Esophagus squamous epithelium (tissue), 5 donors: ENCODE data around the gene PXDC1. TPM values are rescaled to one million over a fixed set of nuclear protein-coding genes. Genes with fewer than 3 reads are reported as not detected.
A peak's percentile ranks its signal among the peaks of the same experiment; 100 is the strongest.

Source experiments
- DNase-seq: peaks from one replicate; lab custom pipeline; 2025; lab: John Stamatoyannopoulos, UW
- H3K27ac ChIP-seq, 4 donors: fragments of 200-600 bp; sonication (generic); one replicate each; pipeline ENCODE4 v1.5.1; 2016 to 2019; ENCODE audit warnings: mild to moderate bottlenecking in 1 of 4
- H3K27me3 ChIP-seq, 4 donors: fragments of 200-600 bp; sonication (generic); 1 replicate in 3 of 4; 2 replicates in 1 of 4; pipeline versions ENCODE4 v1.5.1 to v1.6.0; 2017 to 2021; ENCODE audit warnings: antibody characterized with exemption in 1 of 4
- H3K36me3 ChIP-seq, 3 donors: fragments of 200-600 bp; sonication (generic); one replicate each; pipeline ENCODE4 v1.5.1; 2016 to 2019
- H3K4me1 ChIP-seq, 3 donors: fragments of 200-600 bp; sonication (generic); one replicate each; pipeline ENCODE4 v1.5.1; 2017 to 2019
- H3K4me3 ChIP-seq, 4 donors: fragments of 200-600 bp; sonication (generic); 1 replicate in 3 of 4; 2 replicates in 1 of 4; pipeline ENCODE4 v1.5.1; 2016 to 2019; ENCODE audit warnings: mild to moderate bottlenecking in 2 of 4, moderate library complexity in 1 of 4
- H3K9me3 ChIP-seq, 3 donors: fragments of 200-600 bp; sonication (generic); one replicate each; pipeline ENCODE4 v1.5.1; 2016 to 2019
- CTCF ChIP-seq, 6 experiments: fragments of 450-650 bp in 4 of 6; fragments of 200-600 bp in 2 of 6; sonication (generic) in 2 of 6; IDR thresholded peaks; one replicate each; pipeline ENCODE4 v1.5.1; 2016 to 2019; ENCODE audit warnings: antibody characterized with exemption in 6 of 6, mild to moderate bottlenecking in 4 of 6, moderate library complexity in 4 of 6
- POLR2A ChIP-seq, 4 donors: fragments of 450-650 bp; IDR thresholded peaks; one replicate each; pipeline ENCODE4 v1.6.1; 2017; ENCODE audit warnings: antibody characterized with exemption in 4 of 4, mild to moderate bottlenecking in 4 of 4, moderate library complexity in 3 of 4
- WGBS, 2 donors: methylation state at CpG; one replicate each; pipeline ENCODE4 v1.1.5; 2018; 5-methylcytosine and 5-hydroxymethylcytosine counted together
- intact Hi-C: fragments of 100-400 bp; cut with DNase I; formaldehyde crosslinking; loops from one replicate; pipeline ENCODE4 v1.15.0; 2022
- total RNA-seq, 4 donors: library from RNA; depleted of rRNA; stranded (reverse); fragments of >200 nt; gene quantifications; one replicate each; pipeline ENCODE4 v1.1.0, GENCODE V29; 2016
- donor health status: DM: yes; HTN: yes; CAD: no.

Gene PXDC1
- total RNA-seq, 4 donors from 2014 or later: 12.1 to 58.0 (median 24.0) TPM

- Histone ChIP-seq H3K4me3 (no peak overlapping the region), H3K36me3 (no peaks in the 10 kb centered on the region), H3K27me3 (no peaks in the 10 kb centered on the region), H3K4me1 (peaks cover 5 to 23% (median 9%) of the 10 kb centered on the region in 3 donors), H3K9me3 (no peaks in the 10 kb centered on the region), H3K27ac (no peak overlapping the region)
- no peak for DNase-seq
- TF ChIP-seq CTCF (IDR thresholded peaks at IDR 0.05): no peak
- no peak for TF ChIP-seq POLR2A (IDR thresholded peaks at IDR 0.05)
- intact Hi-C loops: no loop called here
- WGBS, 2 donors: 69 to 78% methylated on average over 7 of the region's 7 CpGs
Measured at GRCh38 chr6:3797231-3798054, 45.9 kb upstream of the PXDC1 start.

- H3K36me3 ChIP-seq: no peaks in the 10 kb centered on the region
- peak overlapping the region in 1 of 4 donors; percentile 40 for H3K27ac ChIP-seq
- peaks cover 5 to 23% (median 9%) of the 10 kb centered on the region in 3 donors for H3K4me1 ChIP-seq
- 29 to 61% methylated on average over 2 of the region's 2 CpGs for WGBS, 2 donors
- TF ChIP-seq CTCF (IDR thresholded peaks at IDR 0.05) (no peak), POLR2A (IDR thresholded peaks at IDR 0.05) (no peak)
- intact Hi-C loops: no loop called here
- no peaks in the 10 kb centered on the region for H3K27me3 ChIP-seq
- no peak overlapping the region for H3K4me3 ChIP-seq
- H3K9me3 ChIP-seq: no peaks in the 10 kb centered on the region
- no peak for DNase-seq
Measured at GRCh38 chr6:3796719-3797041, 45.2 kb upstream of the PXDC1 start.

GRCh38 chr6:3795836-3796718, 44.6 kb upstream of the PXDC1 start:
- no peak for TF ChIP-seq CTCF (IDR thresholded peaks at IDR 0.05)
- no peak for TF ChIP-seq POLR2A (IDR thresholded peaks at IDR 0.05)
- no peaks in the 10 kb centered on the region for H3K9me3 ChIP-seq
- peaks cover 5 to 23% (median 9%) of the 10 kb centered on the region in 3 donors for H3K4me1 ChIP-seq
- peak overlapping the region in 2 of 4 donors; percentile 26 to 40 for H3K27ac ChIP-seq
- WGBS, 2 donors: 69 to 73% methylated on average over 10 of the region's 10 CpGs
- no peaks in the 10 kb centered on the region for H3K27me3 ChIP-seq
- H3K36me3 ChIP-seq: no peaks in the 10 kb centered on the region
- no peak for DNase-seq
- intact Hi-C loops: no loop called here
- H3K4me3 ChIP-seq: no peak overlapping the region

GRCh38 chr6:3794092-3794491, 42.6 kb upstream of the PXDC1 start:
- H3K9me3 ChIP-seq: no peaks in the 10 kb centered on the region
- H3K27me3 ChIP-seq: no peaks in the 10 kb centered on the region
- peaks cover 5 to 23% (median 9%) of the 10 kb centered on the region in 3 donors for H3K4me1 ChIP-seq
- no peak overlapping the region for H3K27ac ChIP-seq
- no peak for DNase-seq
- H3K36me3 ChIP-seq: no peaks in the 10 kb centered on the region
- H3K4me3 ChIP-seq: no peak overlapping the region
- TF ChIP-seq POLR2A (IDR thresholded peaks at IDR 0.05) (no peak), CTCF (IDR thresholded peaks at IDR 0.05) (no peak)
- intact Hi-C loops: no loop called here

GRCh38 chr6:3793545-3793944, 42.0 kb upstream of the PXDC1 start:
- H3K4me3 ChIP-seq: no peak overlapping the region
- intact Hi-C loops: no loop called here
- H3K27ac ChIP-seq: no peak overlapping the region
- WGBS, 2 donors: 79 to 83% methylated on average over 3 of the region's 3 CpGs
- H3K36me3 ChIP-seq: no peaks in the 10 kb centered on the region
- no peak for TF ChIP-seq POLR2A (IDR thresholded peaks at IDR 0.05)
- no peak for TF ChIP-seq CTCF (IDR thresholded peaks at IDR 0.05)
- DNase-seq: no peak
- H3K27me3 ChIP-seq: no peaks in the 10 kb centered on the region
- peaks cover 5 to 23% (median 9%) of the 10 kb centered on the region in 3 donors for H3K4me1 ChIP-seq
- H3K9me3 ChIP-seq: no peaks in the 10 kb centered on the region
